AG04450 (cell line): ENCODE results near the gene FGD5. TPM values are rescaled to one million over a fixed set of nuclear protein-coding genes. Genes with fewer than 3 reads are reported as not detected.

Experiments
- CTCF ChIA-PET: fragments of 300-600, 350-600 bp; formaldehyde crosslinking; extraction: SDS; loops from one replicate; lab custom pipeline; 2022; ENCODE audit warnings: antibody characterized with exemption, inconsistent platforms; lab: Charles Lee
- POLR2A ChIA-PET: fragments of 350-600 bp; formaldehyde crosslinking; extraction: SDS; loops from one replicate; lab custom pipeline; 2021; ENCODE audit warnings: antibody characterized with exemption, inconsistent platforms; lab: Yijun Ruan, JAX
- DNase-seq: peaks from one replicate; pipeline ENCODE4 v3.0.0-alpha.2; 2011; ENCODE audit warnings: low read depth, low spot score
- H3K27ac ChIP-seq: one replicate; pipeline ENCODE4 v1.5.1; 2012; ENCODE audit warnings: low read depth, low read length, control low read depth
- H3K27me3 ChIP-seq: one replicate; pipeline ENCODE4 v1.6.0; 2012; ENCODE audit warnings: low read length; ENCODE audit not compliant: control insufficient read depth, insufficient read depth
- H3K4me3 ChIP-seq: 2 replicates; pipeline ENCODE4 v1.5.1; 2011; ENCODE audit warnings: mild to moderate bottlenecking, low read depth, low read length, control low read depth
- H3K9me3 ChIP-seq: 2 replicates; pipeline ENCODE4 v1.5.1; 2012; ENCODE audit warnings: low read length; ENCODE audit not compliant: control insufficient read depth, insufficient read depth
- polyA plus RNA-seq: library from polyadenylated mRNA; depleted of rRNA; stranded (reverse); fragments of >200 nt; gene quantifications from 2 replicates; pipeline ENCODE4 v1.2.3, GENCODE V29; 2011
- TF ChIP-seq, protein P1 (sequence below): IDR thresholded peaks from 2 replicates; pipeline ENCODE4 v1.5.1; 2011; ENCODE audit warnings: low read depth, low read length, control low read depth, inconsistent platforms

FGD5 gene
- polyA plus RNA-seq, 1 experiment = not detected

DNA sequence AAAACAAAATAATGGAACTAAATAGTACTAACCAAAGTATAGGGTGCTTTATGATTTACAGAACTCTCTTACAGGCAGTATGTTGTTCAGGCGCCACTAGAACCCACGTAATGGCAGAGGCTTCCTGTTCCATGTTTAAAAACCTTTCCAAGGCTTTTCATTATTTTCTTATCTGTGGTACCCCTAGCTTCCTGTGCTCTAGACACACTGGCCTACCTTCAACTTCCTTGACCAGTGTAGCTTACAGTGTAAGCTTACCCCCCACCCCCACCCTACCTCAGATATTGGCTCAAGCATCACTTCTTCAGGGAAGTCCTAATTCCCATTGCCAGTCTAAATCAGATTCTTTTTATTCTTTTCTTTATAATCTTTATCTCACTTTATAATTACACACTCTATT, 131.5 kb downstream of the FGD5 start:
- DNase-seq = no peak
- CTCF ChIA-PET = interaction anchor here (0.6 kb wide), 1 partner anchor 27 kb away, joined by 4 read pairs; no protein-coding TSS in a partner anchor
- POLR2A ChIA-PET = no interaction called here
- Histone ChIP-seq H3K9me3 (peaks cover 2% of the 10 kb centered on the region; the same call in 1 of the 2 replicates), H3K27me3 (no peaks in the 10 kb centered on the region), H3K27ac (no peak overlapping the region), H3K4me3 (no peak overlapping the region)
- TF ChIP-seq, protein P1, sequence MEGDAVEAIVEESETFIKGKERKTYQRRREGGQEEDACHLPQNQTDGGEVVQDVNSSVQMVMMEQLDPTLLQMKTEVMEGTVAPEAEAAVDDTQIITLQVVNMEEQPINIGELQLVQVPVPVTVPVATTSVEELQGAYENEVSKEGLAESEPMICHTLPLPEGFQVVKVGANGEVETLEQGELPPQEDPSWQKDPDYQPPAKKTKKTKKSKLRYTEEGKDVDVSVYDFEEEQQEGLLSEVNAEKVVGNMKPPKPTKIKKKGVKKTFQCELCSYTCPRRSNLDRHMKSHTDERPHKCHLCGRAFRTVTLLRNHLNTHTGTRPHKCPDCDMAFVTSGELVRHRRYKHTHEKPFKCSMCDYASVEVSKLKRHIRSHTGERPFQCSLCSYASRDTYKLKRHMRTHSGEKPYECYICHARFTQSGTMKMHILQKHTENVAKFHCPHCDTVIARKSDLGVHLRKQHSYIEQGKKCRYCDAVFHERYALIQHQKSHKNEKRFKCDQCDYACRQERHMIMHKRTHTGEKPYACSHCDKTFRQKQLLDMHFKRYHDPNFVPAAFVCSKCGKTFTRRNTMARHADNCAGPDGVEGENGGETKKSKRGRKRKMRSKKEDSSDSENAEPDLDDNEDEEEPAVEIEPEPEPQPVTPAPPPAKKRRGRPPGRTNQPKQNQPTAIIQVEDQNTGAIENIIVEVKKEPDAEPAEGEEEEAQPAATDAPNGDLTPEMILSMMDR = no peak

DNA sequence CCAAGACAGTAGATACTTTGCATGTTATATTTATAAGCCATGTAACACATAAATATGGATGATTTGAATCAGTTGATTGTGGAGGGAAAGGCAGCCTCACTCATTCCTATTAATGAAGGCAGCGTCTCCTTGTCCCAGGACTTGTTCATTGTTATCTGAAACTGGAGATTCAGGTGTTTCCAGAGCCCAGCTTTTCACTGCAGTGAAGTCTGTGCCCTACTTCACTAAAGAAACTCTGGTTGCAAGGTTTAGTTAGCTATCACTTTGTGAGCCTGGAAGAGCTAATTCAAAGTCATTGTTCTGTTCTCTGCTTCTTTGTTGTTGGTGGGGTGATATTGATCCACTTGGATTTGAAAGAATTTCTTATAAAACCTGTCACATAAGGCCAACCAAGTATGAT, 138.4 kb downstream of the FGD5 start:
- ChIA-PET POLR2A (no interaction called here), CTCF (interaction anchor here (0.6 kb wide), 1 partner anchor 72 kb away, joined by 3 read pairs; no protein-coding TSS in a partner anchor)
- no peak overlapping the region for H3K4me3 ChIP-seq
- H3K27me3 ChIP-seq = no peaks in the 10 kb centered on the region
- H3K9me3 ChIP-seq = no peaks in the 10 kb centered on the region
- DNase-seq = no peak
- H3K27ac ChIP-seq = no peak overlapping the region
- TF ChIP-seq, protein P1 = no peak

DNA sequence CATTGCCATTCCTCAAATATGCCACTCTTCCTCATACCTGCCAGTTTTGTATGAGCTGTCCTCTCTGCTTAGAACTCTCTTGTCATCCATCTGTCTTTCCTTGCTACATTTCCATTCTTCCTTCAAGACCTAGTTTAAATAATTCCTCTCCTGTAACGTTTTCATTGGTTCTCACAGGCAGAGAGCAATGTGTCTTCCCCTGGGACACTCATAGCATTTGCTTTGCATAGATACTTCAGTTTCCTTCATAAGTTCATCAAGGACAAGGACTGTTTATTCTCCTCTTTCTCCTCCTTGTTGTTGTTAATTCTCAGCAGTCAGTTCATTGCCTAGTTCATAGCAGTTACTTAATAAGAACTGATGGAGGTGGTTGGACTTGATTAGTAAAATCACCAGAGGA, 139.2 kb downstream of the FGD5 start:
- Histone ChIP-seq H3K27me3 (no peaks in the 10 kb centered on the region), H3K27ac (no peak overlapping the region), H3K9me3 (no peaks in the 10 kb centered on the region), H3K4me3 (no peak overlapping the region)
- POLR2A ChIA-PET = no interaction called here
- TF ChIP-seq, protein P1 = no peak
- no peak for DNase-seq
- CTCF ChIA-PET = no interaction called here

- TF ChIP-seq, protein P1 = no peak
- CTCF ChIA-PET = interaction anchor here (0.7 kb wide), 1 partner anchor 243 kb away, joined by 4 read pairs; no protein-coding TSS in a partner anchor
- H3K27ac ChIP-seq = no peak overlapping the region
- no peak for DNase-seq
- POLR2A ChIA-PET = no interaction called here
- no peak overlapping the region for H3K4me3 ChIP-seq
- no peaks in the 10 kb centered on the region for H3K9me3 ChIP-seq
- H3K27me3 ChIP-seq = no peaks in the 10 kb centered on the region
Measured at GRCh38 chr3:14959359-14959943, 140.7 kb downstream of the FGD5 start.

DNA sequence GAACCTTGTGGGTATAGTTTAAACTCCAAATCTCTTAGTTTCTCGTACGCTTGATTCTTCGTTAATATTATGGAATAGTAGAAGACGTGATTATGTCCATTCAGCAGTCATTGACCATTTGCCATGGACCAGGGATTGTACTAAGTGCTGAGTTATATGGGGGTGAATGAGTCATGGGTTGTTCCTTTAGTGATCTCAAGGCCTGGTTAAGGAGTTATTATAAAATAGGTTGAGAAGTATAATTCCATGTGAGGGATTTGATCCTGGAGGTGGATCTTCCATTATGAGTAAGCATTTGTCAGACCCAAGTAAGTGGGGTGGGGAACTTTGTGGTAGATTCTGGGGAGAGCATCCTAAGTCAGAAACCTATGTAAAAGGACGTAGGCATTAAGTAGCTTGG, 144.0 kb downstream of the FGD5 start:
- TF ChIP-seq, protein P1 = no peak
- DNase-seq = no peak
- Histone ChIP-seq H3K9me3 (no peaks in the 10 kb centered on the region), H3K27me3 (no peaks in the 10 kb centered on the region), H3K27ac (no peak overlapping the region), H3K4me3 (no peak overlapping the region)
- ChIA-PET POLR2A (no interaction called here), CTCF (no interaction called here)
